Mucosa of descending colon (tissue), 3 donors: ENCODE measurements around the gene MRPL2. TPM values are rescaled to one million over a fixed set of nuclear protein-coding genes. Genes with fewer than 3 reads are reported as not detected.

Experiments used
- ATAC-seq: fragments of 200-7000 bp; cut with Tn5 transposase; one replicate; pipeline ENCODE4 v1.9.1; 2020; ENCODE audit warnings: mild to moderate bottlenecking, moderate library complexity
- DNase-seq, 3 donors: peaks; one replicate each; pipeline ENCODE4 v3.0.0-alpha.2; 2020
- H3K36me3 ChIP-seq: fragments of 200-600 bp; one replicate; pipeline ENCODE4 v1.8.0; 2021; ENCODE audit warnings: low read depth, mild to moderate bottlenecking
- H3K4me1 ChIP-seq: fragments of 200-600 bp; one replicate; pipeline ENCODE4 v1.8.0; 2021; ENCODE audit warnings: low read depth, mild to moderate bottlenecking
- H3K4me3 ChIP-seq: fragments of 200-600 bp; one replicate; pipeline ENCODE4 v1.8.0; 2021; ENCODE audit warnings: mild to moderate bottlenecking
- H3K9me3 ChIP-seq: fragments of 200-600 bp; one replicate; pipeline ENCODE4 v1.8.0; 2021; ENCODE audit warnings: mild to moderate bottlenecking
- intact Hi-C, 2 donors: fragments of 100-400 bp; cut with DNase I in 1 of 2; cut with micrococcal nuclease in 1 of 2; formaldehyde crosslinking; loops; one replicate each; pipeline versions ENCODE4 v1.11.0 to v1.11.1; 2022; cut with DNase I, micrococcal nuclease
- total RNA-seq, 3 donors: library from RNA; stranded (reverse); fragmentation: NEBNext Ultra II Directional in 2 of 3; extraction: Animal tissue kit (Norgen Biotek cat#: 25700) in 2 of 3; gene quantifications; one replicate each; pipeline versions ENCODE4 v1.2.1 to v1.2.4, GENCODE V29; 2021 to 2023
- TF ChIP-seq, protein P1 (sequence below): fragments of 200-600 bp; IDR thresholded peaks from one replicate; pipeline ENCODE4 v1.8.0; 2022; ENCODE audit warnings: antibody characterized with exemption, mild to moderate bottlenecking
- donor health status: DM: no; HTN: no; CAD: no; lungs with moderate emphysema.
- donor health status: DM: no; HTN: no; CAD: no.
- donor health status: DM: no; HTN: yes; CAD: no.

Gene MRPL2
- total RNA-seq, 3 donors from 2014 or later, result 58.7 to 82.8 (median 75.2) TPM

DNA sequence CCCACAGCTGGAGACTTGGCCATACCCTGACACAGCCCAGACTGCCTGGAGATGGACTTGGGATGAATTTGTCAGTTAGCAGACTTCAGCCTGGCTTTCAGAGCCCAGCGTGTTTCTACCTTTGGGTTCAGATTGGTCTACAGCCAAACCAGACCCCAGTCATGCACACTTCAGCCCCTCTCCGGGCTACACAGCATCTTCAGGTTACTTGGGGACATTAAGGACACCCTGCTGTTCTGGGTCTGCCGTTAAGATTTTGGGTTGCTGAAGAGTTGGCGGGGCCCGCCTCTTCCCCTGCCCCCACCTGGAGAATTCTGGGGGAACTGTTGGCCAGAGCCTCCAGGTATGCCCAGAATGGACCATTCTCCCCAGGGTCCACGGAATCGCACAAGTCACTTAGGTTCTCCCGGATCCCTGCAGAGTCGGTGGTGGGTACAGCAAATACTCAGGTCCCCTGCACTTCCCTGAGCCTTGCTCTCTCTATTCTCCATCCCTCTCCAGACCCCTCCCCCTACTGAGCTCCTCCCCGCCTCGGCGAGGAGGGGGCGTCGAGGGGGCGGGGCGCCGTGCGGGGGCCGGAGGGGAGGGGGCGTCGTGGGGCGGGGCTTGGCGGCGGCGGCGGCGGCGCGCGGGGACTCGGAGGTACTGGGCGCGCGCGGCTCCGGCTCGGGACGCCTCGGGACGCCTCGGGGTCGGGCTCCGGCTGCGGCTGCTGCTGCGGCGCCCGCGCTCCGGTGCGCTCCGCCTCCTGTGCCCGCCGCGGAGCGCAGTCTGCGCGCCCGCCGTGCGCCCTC lies 16.6 kb upstream of the MRPL2 start, which contains the start of gene PTK7:
Gene PTK7 (plus strand): TSS at position 645 of the 794 bp plus-strand sequence. CDS start 175 bp downstream, outside the sequence.
- H3K9me3 ChIP-seq, result no peaks in the 10 kb centered on the region
- intact Hi-C loops, result no loop called here
- H3K4me3 ChIP-seq, result peak within 1 kb of the TSS; percentile 30
- ATAC-seq (peak; percentile 73), DNase-seq (peak in 2 of 3 donors; percentile 21 to 57)
- peaks cover 9% of the 10 kb centered on the region for H3K4me1 ChIP-seq
- H3K36me3 ChIP-seq, result no peaks in the 10 kb centered on the region
- TF ChIP-seq, protein P1, sequence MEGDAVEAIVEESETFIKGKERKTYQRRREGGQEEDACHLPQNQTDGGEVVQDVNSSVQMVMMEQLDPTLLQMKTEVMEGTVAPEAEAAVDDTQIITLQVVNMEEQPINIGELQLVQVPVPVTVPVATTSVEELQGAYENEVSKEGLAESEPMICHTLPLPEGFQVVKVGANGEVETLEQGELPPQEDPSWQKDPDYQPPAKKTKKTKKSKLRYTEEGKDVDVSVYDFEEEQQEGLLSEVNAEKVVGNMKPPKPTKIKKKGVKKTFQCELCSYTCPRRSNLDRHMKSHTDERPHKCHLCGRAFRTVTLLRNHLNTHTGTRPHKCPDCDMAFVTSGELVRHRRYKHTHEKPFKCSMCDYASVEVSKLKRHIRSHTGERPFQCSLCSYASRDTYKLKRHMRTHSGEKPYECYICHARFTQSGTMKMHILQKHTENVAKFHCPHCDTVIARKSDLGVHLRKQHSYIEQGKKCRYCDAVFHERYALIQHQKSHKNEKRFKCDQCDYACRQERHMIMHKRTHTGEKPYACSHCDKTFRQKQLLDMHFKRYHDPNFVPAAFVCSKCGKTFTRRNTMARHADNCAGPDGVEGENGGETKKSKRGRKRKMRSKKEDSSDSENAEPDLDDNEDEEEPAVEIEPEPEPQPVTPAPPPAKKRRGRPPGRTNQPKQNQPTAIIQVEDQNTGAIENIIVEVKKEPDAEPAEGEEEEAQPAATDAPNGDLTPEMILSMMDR, result no peak

DNA sequence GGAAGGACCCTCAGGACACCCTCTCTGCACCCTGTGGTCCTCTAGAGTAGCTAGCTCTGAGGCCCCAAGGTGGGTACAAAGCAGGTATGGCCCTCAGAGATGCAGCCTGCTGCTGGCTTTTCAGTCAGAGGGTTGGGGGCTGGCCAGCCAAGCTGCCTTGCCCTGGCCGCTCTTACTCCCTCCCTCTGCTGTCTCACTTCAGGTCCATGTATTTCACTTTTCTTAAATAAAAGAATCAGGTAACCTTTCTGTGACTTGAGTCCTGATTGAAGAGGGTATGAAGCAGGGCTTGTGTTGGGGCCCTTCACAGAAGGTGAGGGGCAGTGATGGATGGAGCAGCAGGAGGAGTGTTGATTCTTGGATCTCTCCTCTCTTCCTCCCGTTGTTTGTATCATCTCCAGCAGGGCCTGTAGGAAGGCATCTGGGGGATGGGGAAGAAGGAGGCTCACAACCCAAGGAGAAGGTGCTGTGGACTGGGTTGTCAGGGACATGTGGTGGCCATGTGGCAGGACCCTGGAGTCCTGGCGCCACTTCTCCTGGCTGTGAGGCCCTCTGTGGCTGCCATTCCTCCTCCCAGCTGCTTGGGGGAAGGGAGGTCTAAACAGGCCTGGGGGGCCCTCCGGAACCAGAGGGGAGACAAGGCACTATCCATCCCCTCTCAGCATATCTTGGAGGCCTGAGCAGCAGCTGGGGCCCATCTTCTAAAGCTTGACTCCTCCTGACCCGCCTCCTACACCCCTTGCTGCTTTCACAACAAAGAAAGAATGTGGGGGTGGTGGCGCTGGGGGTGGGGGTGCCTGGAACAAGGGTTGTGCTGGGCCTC lies 15.8 kb upstream of the MRPL2 start:
- Histone ChIP-seq H3K4me1 (peaks cover 9% of the 10 kb centered on the region), H3K36me3 (no peaks in the 10 kb centered on the region), H3K4me3 (no peak overlapping the region), H3K9me3 (no peaks in the 10 kb centered on the region)
- TF ChIP-seq, protein P1, result no peak
- intact Hi-C loops, result no loop called here
- ATAC-seq (no peak), DNase-seq (no peak)

DNA sequence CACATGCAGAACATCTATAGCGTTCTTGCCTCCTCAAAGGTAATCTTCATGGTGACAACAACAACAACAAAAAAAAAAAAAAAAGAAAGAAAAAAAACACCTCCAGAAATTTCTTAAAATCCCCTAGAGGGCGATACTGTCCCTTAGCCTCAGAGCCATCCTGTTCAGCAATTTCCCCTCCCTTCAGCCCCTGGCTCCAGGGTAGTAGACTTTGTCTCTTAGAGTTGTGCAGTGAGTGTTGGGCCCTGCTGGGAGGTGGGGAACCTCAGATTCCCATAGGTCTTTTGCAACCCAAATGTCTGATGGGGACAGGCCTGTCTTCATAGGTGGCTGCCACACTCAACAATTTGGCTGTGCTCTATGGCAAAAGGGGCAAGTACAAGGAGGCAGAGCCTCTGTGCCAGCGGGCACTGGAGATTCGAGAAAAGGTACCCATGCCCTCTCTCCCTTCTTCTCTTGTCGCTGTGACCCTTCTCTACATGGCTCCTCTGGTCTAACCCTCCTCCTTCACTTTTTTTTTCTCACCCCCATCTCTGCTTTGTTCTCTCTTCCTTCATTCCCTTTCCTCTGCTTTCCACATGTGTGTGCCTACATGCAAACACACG lies 10.9 kb upstream of the MRPL2 start:
- intact Hi-C loops, result no loop called here

DNA sequence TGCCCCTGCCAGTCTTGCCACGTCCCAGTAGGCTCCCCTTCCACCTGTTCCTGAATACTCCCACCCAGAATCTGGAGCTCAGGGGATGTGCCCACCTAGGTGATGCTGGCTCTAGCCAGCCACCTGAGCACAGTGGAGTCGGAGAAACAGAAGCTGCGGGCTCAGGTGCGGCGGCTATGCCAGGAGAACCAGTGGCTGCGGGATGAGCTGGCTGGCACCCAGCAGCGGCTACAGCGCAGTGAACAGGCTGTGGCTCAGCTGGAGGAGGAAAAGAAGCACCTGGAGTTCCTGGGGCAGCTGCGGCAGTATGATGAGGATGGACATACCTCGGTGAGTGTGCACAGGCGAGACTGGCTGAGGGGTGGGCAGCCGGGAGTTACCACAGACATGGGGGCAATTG lies 3.6 kb upstream of the MRPL2 start:
- ATAC-seq, result no peak
- intact Hi-C loops, result no loop called here
- TF ChIP-seq, protein P1, result no peak
- Histone ChIP-seq H3K4me3 (no peak overlapping the region), H3K4me1 (peaks cover 15% of the 10 kb centered on the region), H3K9me3 (no peaks in the 10 kb centered on the region), H3K36me3 (no peaks in the 10 kb centered on the region)
- DNase-seq, result peak in 1 of 3 donors; percentile 48

More for the DNA sequence above, 10.9 kb upstream of the MRPL2 start:
- ATAC-seq (peak; percentile 62), DNase-seq (peak in 1 of 3 donors; percentile 7)
- Histone ChIP-seq H3K4me3 (no peak overlapping the region), H3K36me3 (no peaks in the 10 kb centered on the region), H3K4me1 (no peaks in the 10 kb centered on the region), H3K9me3 (no peaks in the 10 kb centered on the region)
- TF ChIP-seq, protein P1, result no peak

DNA sequence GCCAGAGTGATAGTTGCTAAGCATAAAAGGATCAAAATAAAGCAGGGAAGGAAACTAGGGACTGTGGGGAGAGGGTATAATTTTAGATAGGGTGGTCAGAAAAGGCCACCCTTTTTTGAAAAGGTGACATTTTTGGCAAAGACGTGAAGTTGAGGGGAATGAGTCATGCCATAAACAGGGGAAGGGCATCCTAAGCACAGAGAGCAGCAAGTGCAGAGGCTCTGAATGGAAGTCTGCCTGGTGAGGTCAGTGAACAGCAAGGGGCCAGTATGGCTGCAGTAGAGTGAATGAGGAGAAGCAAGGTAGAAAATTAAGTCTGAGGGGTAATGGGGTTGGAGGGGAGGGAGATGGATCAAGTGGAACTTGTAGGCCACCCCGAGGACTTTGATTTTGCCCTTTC lies 2.6 kb upstream of the MRPL2 start:
- no peaks in the 10 kb centered on the region for H3K36me3 ChIP-seq
- ATAC-seq (no peak), DNase-seq (peak in 1 of 3 donors; percentile 4)
- intact Hi-C loops, result no loop called here
- no peaks in the 10 kb centered on the region for H3K9me3 ChIP-seq
- peaks cover 15% of the 10 kb centered on the region for H3K4me1 ChIP-seq
- no peak overlapping the region for H3K4me3 ChIP-seq
- TF ChIP-seq, protein P1, result no peak
